NOMO-1 (cell line): Measurements from ENCODE around the gene ZNF292.
A peak's percentile ranks its signal among the peaks of the same experiment; 100 is the strongest.
"Not testable (repeated sequence)": the region's sequence is repeated elsewhere in the genome, so short reads cannot be mapped to it uniquely, and the experiment has no call there.

Experiments used
- DNase-seq, 2 experiments: peaks; one replicate each; lab custom pipeline; 2025; ENCODE audit not compliant: unreplicated experiment in 2 of 2; lab: John Stamatoyannopoulos, UW

Gene ZNF292

GRCh38 chr6:87154993-87155841 is at the start of gene ZNF292:
Gene ZNF292, plus strand, starts transcription at chr6:87155565. Its CDS starts 27 bp downstream, at chr6:87155592.
- peak; percentile 99 for DNase-seq

GRCh38 chr6:87105823-87106222 is 49.5 kb upstream of the ZNF292 start:
- DNase-seq, result no peak

GRCh38 chr6:87110636-87111035 is 44.7 kb upstream of the ZNF292 start:
- peak in 1 of 2 experiments; percentile 60 for DNase-seq

- DNase-seq, result peak in 1 of 2 experiments; percentile 30
Measured at GRCh38 chr6:87115402-87116135, 39.8 kb upstream of the ZNF292 start.

GRCh38 chr6:87116922-87117321 is 38.4 kb upstream of the ZNF292 start:
- DNase-seq, result no peak

- DNase-seq, result no peak
Measured at GRCh38 chr6:87118054-87118453, 37.3 kb upstream of the ZNF292 start.

GRCh38 chr6:87122477-87122876 is 32.9 kb upstream of the ZNF292 start:
- no peak for DNase-seq

GRCh38 chr6:87124074-87124473 is 31.3 kb upstream of the ZNF292 start:
- no peak for DNase-seq

GRCh38 chr6:87126501-87126900 is 28.9 kb upstream of the ZNF292 start:
- no peak for DNase-seq

GRCh38 chr6:87127737-87128136 is 27.6 kb upstream of the ZNF292 start:
- no peak for DNase-seq

- no peak for DNase-seq
Measured at GRCh38 chr6:87136963-87137362, 18.4 kb upstream of the ZNF292 start.

GRCh38 chr6:87139236-87139635 is 16.1 kb upstream of the ZNF292 start:
- peak; percentile 37 to 62 for DNase-seq

- DNase-seq, result not testable (repeated sequence)
Measured at GRCh38 chr6:87139927-87140326, 15.4 kb upstream of the ZNF292 start.

GRCh38 chr6:87146363-87146762 is 9.0 kb upstream of the ZNF292 start:
- no peak for DNase-seq

GRCh38 chr6:87150406-87150805 is 5.0 kb upstream of the ZNF292 start:
- DNase-seq, result no peak

GRCh38 chr6:87151471-87151780 is 3.9 kb upstream of the ZNF292 start:
- no peak for DNase-seq

- DNase-seq, result peak; percentile 35 to 43
Measured at GRCh38 chr6:87151781-87152525, 3.4 kb upstream of the ZNF292 start.

- no peak for DNase-seq
Measured at GRCh38 chr6:87152526-87152955, 2.8 kb upstream of the ZNF292 start.

GRCh38 chr6:87154641-87154992 is 748 bp upstream of the ZNF292 start:
- DNase-seq, result no peak

- peak; percentile 10 to 19 for DNase-seq
Measured at GRCh38 chr6:87155842-87156815, 764 bp downstream of the ZNF292 start.
